ENCODE data around the gene LRRC4C. TPM values are rescaled to one million over a fixed set of nuclear protein-coding genes. Genes with fewer than 3 reads are reported as not detected.

The LRRC4C gene
- total RNA-seq, 1 experiment from 2014 or later: 0.15 TPM

DNA sequence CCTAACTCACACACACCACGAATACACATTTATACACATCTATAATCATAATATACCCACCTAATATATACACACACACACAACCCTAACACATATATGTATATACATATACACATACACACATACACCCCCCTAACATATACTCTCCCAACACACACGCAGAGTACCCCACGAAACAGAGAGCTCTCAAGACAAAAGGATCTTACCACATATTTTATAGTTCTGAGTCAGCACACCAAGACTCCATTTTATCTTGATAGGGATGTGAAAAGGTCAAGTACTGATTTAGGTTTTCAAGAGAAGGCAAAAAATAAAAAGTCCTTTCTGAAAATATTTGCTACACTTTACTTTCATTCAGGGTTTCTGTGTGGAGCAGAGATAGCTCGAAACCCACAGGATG lies 1207.2 kb downstream of the LRRC4C start:
- BruUV-seq (replicated peaks): no TSS peak
- in situ Hi-C loops (cut with HindIII; ENCODE audit: low pct_unique_long_range_greater_than_20kb, low sequenced_read_pairs) (no loop called here), intact Hi-C loops (cut with micrococcal nuclease; ENCODE audit: unreplicated experiment) (no loop called here)
- DNase-seq (ENCODE audit: low read depth, low spot score) (no peak), ATAC-seq (no peak)
- no peaks in the 10 kb centered on the region for H3K9me3 ChIP-seq (ENCODE audit: control insufficient read depth, insufficient read depth, low read depth, low read length)
- H3K27me3 ChIP-seq (ENCODE audit: control insufficient read depth, insufficient read depth, low read length): no peaks in the 10 kb centered on the region; the same call in none of the 2 replicates
- CTCF ChIA-PET: no interaction called here
- TF ChIP-seq, protein P1, sequence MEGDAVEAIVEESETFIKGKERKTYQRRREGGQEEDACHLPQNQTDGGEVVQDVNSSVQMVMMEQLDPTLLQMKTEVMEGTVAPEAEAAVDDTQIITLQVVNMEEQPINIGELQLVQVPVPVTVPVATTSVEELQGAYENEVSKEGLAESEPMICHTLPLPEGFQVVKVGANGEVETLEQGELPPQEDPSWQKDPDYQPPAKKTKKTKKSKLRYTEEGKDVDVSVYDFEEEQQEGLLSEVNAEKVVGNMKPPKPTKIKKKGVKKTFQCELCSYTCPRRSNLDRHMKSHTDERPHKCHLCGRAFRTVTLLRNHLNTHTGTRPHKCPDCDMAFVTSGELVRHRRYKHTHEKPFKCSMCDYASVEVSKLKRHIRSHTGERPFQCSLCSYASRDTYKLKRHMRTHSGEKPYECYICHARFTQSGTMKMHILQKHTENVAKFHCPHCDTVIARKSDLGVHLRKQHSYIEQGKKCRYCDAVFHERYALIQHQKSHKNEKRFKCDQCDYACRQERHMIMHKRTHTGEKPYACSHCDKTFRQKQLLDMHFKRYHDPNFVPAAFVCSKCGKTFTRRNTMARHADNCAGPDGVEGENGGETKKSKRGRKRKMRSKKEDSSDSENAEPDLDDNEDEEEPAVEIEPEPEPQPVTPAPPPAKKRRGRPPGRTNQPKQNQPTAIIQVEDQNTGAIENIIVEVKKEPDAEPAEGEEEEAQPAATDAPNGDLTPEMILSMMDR (IDR thresholded peaks at IDR 0.05): no peak
- no peak for TF ChIP-seq SIN3A (IDR thresholded peaks at IDR 0.05; ENCODE audit: borderline replicate concordance, insufficient read depth, low read depth, low read length)
- TF ChIP-seq, protein P2, sequence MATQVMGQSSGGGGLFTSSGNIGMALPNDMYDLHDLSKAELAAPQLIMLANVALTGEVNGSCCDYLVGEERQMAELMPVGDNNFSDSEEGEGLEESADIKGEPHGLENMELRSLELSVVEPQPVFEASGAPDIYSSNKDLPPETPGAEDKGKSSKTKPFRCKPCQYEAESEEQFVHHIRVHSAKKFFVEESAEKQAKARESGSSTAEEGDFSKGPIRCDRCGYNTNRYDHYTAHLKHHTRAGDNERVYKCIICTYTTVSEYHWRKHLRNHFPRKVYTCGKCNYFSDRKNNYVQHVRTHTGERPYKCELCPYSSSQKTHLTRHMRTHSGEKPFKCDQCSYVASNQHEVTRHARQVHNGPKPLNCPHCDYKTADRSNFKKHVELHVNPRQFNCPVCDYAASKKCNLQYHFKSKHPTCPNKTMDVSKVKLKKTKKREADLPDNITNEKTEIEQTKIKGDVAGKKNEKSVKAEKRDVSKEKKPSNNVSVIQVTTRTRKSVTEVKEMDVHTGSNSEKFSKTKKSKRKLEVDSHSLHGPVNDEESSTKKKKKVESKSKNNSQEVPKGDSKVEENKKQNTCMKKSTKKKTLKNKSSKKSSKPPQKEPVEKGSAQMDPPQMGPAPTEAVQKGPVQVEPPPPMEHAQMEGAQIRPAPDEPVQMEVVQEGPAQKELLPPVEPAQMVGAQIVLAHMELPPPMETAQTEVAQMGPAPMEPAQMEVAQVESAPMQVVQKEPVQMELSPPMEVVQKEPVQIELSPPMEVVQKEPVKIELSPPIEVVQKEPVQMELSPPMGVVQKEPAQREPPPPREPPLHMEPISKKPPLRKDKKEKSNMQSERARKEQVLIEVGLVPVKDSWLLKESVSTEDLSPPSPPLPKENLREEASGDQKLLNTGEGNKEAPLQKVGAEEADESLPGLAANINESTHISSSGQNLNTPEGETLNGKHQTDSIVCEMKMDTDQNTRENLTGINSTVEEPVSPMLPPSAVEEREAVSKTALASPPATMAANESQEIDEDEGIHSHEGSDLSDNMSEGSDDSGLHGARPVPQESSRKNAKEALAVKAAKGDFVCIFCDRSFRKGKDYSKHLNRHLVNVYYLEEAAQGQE (IDR thresholded peaks at IDR 0.05; ENCODE audit: insufficient read depth in 1 of 2, low read depth in 2 of 2, low read length in 1 of 2): no peak
- TF ChIP-seq TCF7L2 (IDR thresholded peaks at IDR 0.05; ENCODE audit: low read depth, low read length): no peak
- no peak for TF ChIP-seq POLR2AphosphoS5 (IDR thresholded peaks at IDR 0.05; ENCODE audit: low read depth, low read length)
- H3K27ac ChIP-seq (ENCODE audit: low read length): no peak overlapping the region
- POLR2A ChIA-PET: no interaction called here
- H3K4me3 ChIP-seq (ENCODE audit: low read depth in 2 of 2, low read length in 2 of 2): no peak overlapping the region
- no peaks in the 10 kb centered on the region for H3K36me3 ChIP-seq (ENCODE audit: control insufficient read depth, insufficient read depth, low read length)
- H3K4me1 ChIP-seq (ENCODE audit: control insufficient read depth, insufficient read depth, low read length): no peaks in the 10 kb centered on the region

DNA sequence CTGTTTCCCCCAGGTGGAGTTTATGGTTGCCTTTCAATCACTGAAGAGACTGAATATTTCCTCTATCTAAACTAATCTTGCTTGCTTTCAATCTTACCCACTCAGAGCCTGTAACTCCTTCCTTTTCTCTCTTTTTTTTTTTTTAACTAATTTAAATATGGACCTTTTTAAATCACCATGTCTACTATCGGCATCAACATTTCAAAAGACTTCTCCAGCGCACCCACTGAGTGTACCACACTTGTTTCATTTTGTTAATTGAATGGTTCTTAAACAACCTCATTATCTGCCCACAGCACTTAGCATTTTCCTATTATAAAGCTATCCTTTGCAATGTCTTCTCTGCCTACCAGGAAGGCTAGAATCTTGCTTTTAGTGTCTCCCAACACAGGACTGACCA lies 1212.5 kb downstream of the LRRC4C start:
- TF ChIP-seq POLR2AphosphoS5 (IDR thresholded peaks at IDR 0.05; ENCODE audit: low read depth, low read length) (no peak), SIN3A (IDR thresholded peaks at IDR 0.05; ENCODE audit: borderline replicate concordance, insufficient read depth, low read depth, low read length) (no peak), TCF7L2 (IDR thresholded peaks at IDR 0.05; ENCODE audit: low read depth, low read length) (no peak)
- TF ChIP-seq, protein P2 (IDR thresholded peaks at IDR 0.05; ENCODE audit: insufficient read depth in 1 of 2, low read depth in 2 of 2, low read length in 1 of 2): no peak
- TF ChIP-seq, protein P1 (IDR thresholded peaks at IDR 0.05): no peak
- DNase-seq (ENCODE audit: low read depth, low spot score) (no peak), ATAC-seq (no peak)
- ChIA-PET CTCF (no interaction called here), POLR2A (no interaction called here)
- intact Hi-C loops (cut with micrococcal nuclease; ENCODE audit: unreplicated experiment) (no loop called here), in situ Hi-C loops (cut with HindIII; ENCODE audit: low pct_unique_long_range_greater_than_20kb, low sequenced_read_pairs) (no loop called here)
- no peak overlapping the region for H3K4me3 ChIP-seq (ENCODE audit: low read depth in 2 of 2, low read length in 2 of 2)
- BruUV-seq (replicated peaks): no TSS peak
- no peak overlapping the region for H3K27ac ChIP-seq (ENCODE audit: low read length)
- peaks cover 6% of the 10 kb centered on the region; the same call in 1 of the 2 replicates for H3K27me3 ChIP-seq (ENCODE audit: control insufficient read depth, insufficient read depth, low read length)
- H3K4me1 ChIP-seq (ENCODE audit: control insufficient read depth, insufficient read depth, low read length): no peaks in the 10 kb centered on the region
- H3K36me3 ChIP-seq (ENCODE audit: control insufficient read depth, insufficient read depth, low read length): no peaks in the 10 kb centered on the region
- no peaks in the 10 kb centered on the region for H3K9me3 ChIP-seq (ENCODE audit: control insufficient read depth, insufficient read depth, low read depth, low read length)

Measured in Panc1 (cell line).